GM18505 (cell line): ENCODE data around the gene IZUMO4.

Source experiments
- ATAC-seq: cut with Tn5 transposase; IDR thresholded peaks from one replicate; pipeline ENCODE4 v1.9.1; 2021; ENCODE audit not compliant: unreplicated experiment
- POLR2A ChIP-seq: IDR thresholded peaks from 4 replicates; pipeline ENCODE4 v1.6.1; 2011; ENCODE audit warnings: borderline replicate concordance; ENCODE audit not compliant: insufficient read depth, insufficient read length; ENCODE audit errors: extremely low read depth

Gene IZUMO4

DNA sequence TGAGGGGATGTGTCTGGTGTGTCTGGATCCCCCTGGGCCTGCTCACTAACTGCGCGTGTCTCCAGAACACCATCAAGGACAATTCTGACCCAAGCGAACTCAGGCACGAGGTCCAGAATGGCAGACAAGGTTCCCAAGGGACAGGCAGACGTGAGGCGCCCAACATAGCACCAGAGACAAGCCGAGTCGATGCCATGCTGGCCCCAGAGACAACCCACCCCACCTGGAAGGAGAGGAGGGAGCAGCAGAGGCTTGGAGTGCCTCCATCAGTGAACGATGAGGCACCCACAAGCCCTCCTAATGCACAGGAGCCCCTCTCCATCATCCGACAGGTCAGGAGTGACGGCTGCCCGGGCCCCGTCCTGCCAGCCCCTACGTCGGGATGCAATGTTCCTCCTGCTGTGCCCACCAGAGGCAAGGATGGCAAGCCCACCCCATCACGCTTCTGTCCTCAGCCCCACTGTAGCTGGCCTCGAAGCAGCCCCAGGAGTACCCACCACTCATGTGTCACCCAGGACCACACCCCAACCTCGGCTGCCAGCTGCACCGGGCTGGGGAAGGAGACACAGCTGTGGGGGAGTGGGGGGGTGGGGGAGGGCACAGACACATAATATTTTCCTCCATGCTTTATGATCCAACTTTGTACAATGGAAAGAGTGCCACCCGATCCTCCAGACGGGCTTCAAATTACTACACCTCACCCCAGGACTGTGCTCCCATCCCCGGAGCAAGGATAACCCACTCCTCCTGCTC lies 42.8 kb downstream of the IZUMO4 start:
- ATAC-seq, result no peak
- TF ChIP-seq POLR2A, result no peak

DNA sequence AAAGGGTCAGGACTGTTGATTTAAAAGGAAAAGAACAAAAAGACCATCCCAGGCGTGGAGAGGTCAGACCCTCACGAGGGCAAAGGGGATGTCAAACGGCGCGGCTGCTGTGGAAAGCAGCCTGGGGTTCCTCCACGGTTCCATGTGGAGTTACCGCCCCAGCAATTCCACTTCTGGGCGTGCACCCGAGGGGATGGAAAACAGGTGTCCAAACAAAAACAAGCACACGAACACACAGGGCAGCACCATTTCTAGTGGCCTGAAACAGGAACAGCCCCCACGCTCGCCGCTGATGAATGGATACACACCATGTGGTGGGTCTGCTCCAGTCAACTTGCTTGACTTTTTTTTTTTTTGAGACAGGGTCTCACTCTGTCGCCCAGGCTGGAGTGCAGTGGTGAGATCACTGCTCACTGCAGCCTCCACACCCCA lies 43.4 kb downstream of the IZUMO4 start:
- no peak for TF ChIP-seq POLR2A
- ATAC-seq, result no peak

DNA sequence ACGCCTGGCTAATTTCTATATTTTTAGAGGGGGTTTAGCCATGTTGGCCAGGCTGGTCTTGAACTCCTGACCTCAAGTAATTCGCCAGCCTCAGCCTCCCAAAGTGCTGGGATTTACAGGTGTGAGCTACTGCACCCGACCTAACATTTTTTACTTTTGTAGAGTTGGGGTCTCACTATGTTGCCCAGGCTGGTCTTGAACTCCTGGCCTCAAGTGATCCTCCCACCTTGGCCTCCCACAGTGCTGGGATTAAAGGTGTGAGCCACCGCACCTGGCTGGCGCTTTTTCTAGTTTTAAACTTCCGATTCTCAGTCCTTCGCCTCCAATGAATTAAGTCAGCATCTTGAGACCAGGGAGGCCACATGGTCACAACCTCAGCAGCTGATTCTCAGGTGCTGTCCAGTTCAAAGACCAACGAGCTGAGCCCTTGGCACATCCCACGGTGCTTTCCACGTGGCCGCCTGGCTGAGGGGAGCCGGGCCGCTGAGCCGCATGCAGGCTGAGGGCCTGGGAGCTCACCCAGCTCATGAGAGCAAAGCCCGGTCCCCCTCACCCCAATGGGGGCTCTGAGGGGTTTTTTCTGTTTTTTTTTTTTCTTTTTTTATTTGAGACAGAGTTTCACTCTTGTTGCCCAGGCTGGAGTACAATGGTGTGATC lies 45.6 kb downstream of the IZUMO4 start:
- TF ChIP-seq POLR2A, result no peak
- ATAC-seq, result no peak

DNA sequence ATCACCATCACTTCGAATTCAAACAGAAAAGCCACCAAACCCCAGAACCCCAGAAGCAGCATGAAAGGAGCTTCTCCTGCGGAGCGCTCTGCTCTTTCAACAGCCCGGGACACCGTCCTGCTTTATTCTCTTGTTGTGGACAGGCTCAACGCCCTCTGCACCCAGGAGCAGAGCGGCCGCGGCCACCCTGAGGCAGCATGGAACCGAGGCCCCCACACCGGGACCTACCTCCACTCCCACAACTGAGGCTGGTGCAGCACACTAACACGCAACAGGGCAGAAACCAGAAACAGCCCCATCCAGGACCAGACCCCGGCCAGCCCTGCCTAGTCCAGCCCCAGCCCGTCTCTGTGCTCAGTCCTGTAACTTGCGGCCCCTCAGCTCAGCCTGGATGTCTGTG lies 47.5 kb downstream of the IZUMO4 start:
- no peak for ATAC-seq
- TF ChIP-seq POLR2A, result no peak

DNA sequence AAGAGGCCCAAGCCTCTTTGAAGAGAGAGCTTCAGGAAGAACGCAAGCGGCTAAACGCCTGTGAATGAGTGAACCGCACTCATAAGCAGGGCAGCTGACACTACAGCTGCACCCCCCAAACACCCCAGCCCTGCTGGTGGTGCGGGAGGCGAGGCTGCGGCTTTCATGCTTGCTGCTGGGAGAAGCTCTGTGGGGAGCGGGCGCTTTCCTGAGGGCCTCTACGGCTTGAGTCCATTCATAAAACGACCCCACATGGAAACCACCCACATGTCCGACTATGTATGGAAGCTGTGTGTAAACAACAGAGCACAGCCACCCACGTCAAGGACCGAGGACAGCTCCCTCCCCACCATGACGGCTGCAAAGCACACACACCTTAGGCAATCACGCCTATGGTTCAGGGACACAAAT lies 49.1 kb downstream of the IZUMO4 start:
- no peak for TF ChIP-seq POLR2A
- ATAC-seq, result no peak

DNA sequence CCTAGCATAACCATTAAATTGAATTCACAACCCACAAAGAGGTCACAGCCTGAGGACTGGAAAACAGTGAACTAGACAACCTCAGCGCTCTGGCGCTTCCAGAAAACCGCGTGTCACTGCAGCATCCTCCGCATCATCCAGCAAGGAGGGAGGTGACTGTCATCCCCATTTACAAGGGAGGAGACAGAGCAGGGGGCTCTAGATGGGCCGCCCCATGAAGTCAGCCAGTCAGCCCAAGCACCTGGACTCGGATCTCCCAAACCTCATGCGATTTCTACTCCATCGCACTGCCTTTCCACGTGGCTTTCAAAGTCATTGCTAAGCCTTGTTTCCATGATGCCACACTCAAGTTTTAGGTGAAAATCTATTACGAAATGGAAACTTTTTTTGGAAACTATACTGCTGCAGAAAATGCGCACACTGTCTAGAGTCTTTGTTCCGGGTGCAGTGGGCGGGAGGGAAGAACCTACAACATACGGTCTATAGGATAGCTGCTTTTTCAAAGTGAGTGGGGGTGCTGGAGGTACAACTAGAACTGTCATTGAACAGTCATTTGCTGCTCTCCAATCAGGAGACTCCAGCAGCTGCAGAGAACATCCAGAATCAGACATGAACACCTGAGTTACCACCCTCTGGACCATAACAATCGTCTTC lies 51.9 kb downstream of the IZUMO4 start:
- ATAC-seq, result no peak
- TF ChIP-seq POLR2A, result no peak
